ENCODE measurements around the gene YPEL5.

GRCh38 chr2:30188292-30188691 is 41.5 kb downstream of the YPEL5 start:
- TF ChIP-seq, protein P1, sequence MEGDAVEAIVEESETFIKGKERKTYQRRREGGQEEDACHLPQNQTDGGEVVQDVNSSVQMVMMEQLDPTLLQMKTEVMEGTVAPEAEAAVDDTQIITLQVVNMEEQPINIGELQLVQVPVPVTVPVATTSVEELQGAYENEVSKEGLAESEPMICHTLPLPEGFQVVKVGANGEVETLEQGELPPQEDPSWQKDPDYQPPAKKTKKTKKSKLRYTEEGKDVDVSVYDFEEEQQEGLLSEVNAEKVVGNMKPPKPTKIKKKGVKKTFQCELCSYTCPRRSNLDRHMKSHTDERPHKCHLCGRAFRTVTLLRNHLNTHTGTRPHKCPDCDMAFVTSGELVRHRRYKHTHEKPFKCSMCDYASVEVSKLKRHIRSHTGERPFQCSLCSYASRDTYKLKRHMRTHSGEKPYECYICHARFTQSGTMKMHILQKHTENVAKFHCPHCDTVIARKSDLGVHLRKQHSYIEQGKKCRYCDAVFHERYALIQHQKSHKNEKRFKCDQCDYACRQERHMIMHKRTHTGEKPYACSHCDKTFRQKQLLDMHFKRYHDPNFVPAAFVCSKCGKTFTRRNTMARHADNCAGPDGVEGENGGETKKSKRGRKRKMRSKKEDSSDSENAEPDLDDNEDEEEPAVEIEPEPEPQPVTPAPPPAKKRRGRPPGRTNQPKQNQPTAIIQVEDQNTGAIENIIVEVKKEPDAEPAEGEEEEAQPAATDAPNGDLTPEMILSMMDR (IDR thresholded peaks at IDR 0.05): no peak
- TF ChIP-seq EZH2phosphoT487 (IDR thresholded peaks at IDR 0.05): no peak

All from neural progenitor cell (in vitro differentiated cells).